HG03558 (cell line): ENCODE measurements around the gene DIS3L.
A peak's percentile ranks its signal among the peaks of the same experiment; 100 is the strongest.
"Not testable (repeated sequence)": the region's sequence is repeated elsewhere in the genome, so short reads cannot be mapped to it uniquely, and the experiment has no call there.

Experiments used
- ATAC-seq: cut with Tn5 transposase; IDR thresholded peaks from one replicate; pipeline ENCODE4 v1.9.1; 2021; ENCODE audit warnings: moderate number of reproducible peaks; ENCODE audit not compliant: unreplicated experiment; ENCODE audit errors: extremely low read depth

DIS3L gene

DNA sequence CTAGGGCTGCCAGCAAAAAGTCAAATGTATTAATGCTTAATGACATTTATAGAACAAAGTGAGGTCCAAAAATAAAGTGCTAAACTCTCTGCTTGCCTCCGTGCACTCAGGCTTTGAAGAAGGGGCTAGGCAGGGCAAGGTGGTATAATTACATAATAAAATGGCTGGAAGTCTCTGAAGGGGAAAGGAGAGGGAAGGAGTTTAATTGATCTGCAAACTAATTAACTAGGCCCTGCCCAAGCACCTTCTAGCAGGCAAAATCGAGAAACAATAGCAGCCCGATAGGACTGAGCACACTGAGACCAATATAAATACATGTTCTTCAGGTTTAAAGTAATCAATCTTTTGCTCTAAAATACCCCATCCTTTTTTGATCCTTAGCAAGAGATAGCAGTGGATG, 13.0 kb downstream of the DIS3L start:
- no peak for ATAC-seq

DNA sequence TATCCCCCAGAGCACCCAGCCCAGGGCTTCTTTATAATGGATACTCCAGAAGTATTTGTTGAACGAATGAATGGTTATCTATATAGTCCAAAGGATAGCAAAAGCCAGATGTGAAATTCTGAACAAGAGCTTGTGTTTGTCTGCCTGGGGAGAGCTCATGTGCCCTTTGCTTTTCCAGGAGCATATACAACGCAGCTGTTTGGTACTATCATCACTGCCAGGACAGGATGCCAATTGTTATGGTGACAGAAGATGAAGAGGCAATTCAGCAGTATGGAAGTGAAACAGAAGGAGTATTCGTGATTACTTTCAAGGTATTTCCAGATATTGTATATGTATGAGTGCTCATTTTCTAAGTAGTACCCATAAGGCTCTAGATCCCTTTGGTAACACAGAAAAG, 15.2 kb downstream of the DIS3L start:
- no peak for ATAC-seq

DNA sequence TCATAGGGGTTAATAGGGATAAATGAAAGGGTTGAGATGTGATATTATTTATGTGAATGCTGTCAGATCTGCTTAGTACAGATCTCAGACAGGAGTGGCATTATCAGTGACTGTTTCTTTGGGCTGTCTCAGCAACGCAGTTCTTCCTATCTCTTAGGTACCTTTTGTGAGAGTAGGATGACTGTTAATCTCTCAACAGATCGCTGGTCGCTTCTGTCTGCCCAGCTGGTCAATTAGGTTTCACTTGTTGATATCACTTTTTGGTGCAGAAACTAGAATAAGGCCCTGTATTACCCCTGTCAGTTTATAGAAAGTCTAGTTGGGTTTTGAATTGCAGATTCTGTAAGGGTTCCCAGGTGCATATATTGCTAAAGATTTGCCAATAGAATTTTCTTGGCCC, 16.5 kb downstream of the DIS3L start:
- no peak for ATAC-seq

DNA sequence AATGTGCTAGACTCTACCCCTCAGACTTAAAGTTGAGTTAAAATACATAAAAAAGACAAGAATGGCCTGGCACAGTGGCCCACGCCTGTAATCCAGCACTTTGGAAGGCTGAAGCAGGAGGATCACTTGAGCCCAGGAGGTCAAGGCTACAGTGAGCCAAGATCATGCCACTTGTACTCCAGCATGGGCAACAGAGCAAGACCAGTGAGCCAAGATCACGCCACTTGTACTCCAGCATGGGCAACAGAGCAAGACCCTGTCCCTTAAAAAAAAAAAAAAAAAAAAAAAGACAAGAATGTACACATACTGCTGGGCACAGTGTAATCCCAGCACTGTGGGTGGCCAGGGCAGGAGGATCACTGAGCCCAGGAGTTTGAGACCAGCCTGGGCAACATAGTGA, 17.4 kb downstream of the DIS3L start:
- no peak for ATAC-seq

- no peak for ATAC-seq
Measured at GRCh38 chr15:66312144-66312543, 18.8 kb downstream of the DIS3L start.

DNA sequence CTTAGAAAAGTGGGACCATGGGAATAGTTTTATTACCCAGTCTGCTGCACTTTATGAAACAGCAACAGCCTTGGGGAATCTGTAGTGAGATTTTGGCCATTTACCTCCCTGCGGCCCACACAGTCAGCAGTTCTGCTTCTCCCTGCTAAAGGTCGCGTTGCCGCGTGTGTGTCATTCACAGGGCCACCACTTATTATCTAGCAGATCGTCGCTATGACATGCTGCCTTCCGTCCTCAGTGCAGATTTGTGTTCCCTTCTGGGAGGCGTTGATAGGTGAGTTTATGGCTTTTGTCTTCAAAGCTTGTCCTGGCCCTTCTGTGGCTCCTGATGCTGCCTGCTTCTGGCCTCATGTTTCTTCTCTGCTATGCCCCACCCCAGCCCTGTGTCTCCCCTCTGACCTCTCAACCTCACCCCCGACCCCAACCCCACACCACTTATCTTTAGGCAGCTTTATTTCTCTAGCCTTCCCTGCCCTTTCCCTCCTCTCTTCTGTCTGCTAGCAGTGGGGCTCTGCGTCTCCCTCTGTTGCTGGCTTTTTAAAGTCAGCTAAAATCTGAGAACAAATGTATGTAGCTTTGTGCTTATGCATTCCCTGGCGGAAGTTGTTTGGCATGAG, 30.1 kb downstream of the DIS3L start:
- no peak for ATAC-seq

GRCh38 chr15:66326051-66326450, 32.7 kb downstream of the DIS3L start:
- no peak for ATAC-seq

DNA sequence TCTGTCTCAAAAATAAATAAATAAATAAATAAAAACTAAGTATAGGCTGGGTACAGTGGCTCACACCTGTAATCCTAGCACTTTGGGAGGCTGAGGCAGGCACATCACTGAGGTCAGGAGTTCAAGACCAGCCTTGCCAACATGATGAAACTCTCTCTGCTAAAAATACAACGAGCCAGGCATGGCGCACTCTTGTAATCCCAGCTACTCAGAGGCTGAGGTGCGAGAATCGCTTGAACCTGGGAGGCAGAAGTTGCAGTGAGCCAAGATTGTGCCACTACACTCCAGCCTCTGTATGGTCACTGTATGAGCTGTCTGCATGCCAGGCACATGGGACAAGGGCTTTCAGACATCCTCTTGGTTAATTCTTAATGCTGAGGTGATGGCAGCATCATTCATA, 34.4 kb downstream of the DIS3L start:
- ATAC-seq: no peak

- ATAC-seq: no peak
Measured at GRCh38 chr15:66328771-66329170, 35.4 kb downstream of the DIS3L start.

DNA sequence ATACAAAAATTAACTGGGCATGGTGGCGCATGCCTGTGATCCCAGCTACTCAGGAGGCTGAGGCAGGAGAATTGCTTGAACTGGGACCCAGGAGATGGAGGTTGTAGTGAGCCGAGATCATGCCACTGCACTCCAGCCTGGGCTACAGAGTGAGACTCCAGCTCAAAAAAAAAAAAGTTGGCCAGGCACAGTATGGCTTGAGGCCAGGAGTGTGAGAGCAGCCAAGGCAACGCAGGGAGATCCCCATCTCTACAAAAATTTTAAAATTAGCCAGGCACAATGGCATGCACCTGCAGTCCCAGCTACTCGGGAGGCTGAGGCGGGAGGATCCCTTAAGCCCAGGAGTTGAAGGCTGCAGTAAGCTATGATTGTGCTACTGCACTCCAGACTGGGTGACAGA, 55.2 kb downstream of the DIS3L start:
- ATAC-seq: not testable (repeated sequence)

DNA sequence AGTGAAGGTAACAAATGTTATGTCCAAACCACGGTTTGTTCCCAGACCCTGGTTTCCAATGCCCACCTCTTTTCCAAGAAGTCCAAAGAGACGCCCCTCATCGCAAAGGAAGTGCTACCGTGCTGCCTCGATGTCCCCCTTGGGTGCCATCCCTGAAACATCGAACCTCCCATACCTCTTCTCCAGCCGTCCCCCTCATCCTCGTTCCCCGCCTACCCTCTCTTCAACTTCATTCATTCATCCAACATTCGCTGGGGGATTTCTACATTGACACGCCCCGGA, 62.6 kb downstream of the DIS3L start:
- no peak for ATAC-seq

DNA sequence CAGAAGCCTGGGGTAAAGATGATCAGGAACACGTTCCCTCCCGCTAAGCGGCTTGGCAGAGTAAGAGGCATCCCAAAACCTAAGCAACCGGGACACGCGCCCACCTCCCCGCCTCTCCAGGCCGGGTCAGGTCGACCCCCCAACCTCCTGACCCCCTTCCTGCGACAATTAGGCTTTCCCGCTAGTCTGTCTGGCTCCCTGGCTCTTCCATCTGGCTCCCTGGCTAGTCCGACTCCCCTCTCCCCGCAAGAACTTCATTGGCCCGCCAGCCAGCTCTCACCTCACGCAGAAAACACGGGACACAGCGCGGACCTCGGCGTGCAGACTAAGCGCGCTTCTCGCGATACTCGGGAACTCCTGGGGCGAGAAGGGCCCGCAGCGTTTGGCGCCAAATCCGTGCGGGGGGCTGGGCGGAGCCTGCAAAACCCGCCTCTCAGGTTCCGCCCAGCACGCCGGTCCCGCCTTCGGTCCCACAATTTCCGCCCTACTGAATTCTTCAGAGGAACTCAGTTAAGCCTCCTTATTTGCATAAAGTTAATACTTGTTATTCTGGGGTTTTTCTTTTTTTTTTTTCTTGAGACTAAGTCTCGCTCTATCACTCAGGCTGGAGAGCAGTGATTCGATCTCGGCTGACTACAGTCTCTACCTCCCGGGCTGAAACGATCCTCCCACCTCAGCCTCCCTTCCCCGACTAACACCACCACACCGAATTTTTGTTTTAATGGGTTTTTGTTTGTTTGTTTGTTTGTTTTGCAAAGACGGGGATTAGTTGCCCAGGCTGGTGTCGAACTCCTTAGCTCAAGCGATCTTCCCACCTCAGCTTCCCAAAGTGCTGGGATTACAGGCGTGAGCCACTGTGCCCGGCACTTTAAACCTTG, 63.2 kb downstream of the DIS3L start, which contains the start of gene TIPIN:
Gene TIPIN (minus strand): TSS at position 327 of the 878 bp plus-strand sequence. CDS start 3,738 bp downstream, outside the sequence.
- ATAC-seq: peak; percentile 66

DNA sequence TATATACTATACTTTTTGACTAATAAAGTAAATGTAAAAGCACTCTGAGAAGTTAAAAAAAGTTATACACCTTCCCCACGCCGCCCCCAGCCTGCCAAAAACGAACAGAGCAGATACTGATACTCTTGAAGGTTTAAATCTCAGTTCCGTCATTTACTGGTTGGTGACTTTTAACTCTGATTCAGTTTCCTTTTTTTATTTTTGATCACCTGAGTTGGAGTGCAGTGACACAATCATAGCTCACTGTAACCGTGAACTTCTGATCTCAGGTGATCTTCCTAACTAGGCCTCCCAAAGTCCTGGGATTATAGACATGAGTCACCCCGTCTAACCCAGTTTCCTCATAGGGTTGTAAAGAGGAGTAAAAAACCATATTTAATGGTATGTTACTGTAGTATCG, 66.4 kb downstream of the DIS3L start:
- no peak for ATAC-seq

GRCh38 chr15:66361745-66362460, 68.5 kb downstream of the DIS3L start:
- not testable (repeated sequence) for ATAC-seq

DNA sequence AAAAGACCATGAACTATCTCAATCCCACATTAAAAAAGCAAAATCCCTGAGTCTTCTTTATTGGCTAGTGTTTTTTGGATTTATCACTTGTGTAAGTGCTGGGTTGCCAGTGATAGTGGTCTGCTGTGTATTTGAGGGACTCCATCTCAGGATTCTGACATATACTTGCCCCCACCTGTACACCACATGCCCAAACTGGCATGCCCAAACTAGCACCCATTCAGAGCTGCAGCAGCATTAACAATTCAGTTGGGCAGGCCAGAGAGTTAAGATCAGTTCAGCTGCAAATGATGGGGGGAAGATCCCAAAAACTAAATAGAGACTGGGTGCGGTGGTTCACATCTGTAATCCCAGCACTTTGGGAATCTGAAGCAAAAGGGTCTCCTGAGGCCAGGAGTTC, 69.4 kb downstream of the DIS3L start:
- no peak for ATAC-seq

DNA sequence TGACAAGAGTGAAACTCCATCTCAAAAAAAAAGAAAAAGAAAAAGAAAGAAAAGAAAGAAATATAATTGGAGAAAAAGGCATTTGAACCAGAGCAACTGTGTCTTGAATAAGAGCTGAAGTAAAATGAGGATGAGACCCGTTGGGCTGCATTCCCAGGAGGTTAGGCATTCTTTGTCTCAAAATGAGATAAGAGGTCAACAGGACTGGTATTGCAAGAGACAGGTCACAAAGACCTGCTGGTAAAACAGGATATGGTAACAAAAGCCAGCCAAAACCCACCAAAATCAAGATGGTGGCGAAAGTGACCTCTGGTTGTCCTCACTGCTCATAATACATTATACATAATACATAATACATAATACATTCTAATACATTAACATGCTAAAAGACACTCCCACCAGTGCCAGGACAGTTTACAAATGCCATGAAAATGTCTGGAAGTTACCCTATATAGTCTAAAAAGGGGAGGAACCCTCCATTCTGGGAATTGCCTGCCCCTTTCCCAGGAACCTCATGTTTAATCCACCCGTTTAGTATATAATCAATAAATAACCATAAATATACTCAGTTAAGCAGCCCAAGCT, 71.7 kb downstream of the DIS3L start:
- ATAC-seq: no peak

DNA sequence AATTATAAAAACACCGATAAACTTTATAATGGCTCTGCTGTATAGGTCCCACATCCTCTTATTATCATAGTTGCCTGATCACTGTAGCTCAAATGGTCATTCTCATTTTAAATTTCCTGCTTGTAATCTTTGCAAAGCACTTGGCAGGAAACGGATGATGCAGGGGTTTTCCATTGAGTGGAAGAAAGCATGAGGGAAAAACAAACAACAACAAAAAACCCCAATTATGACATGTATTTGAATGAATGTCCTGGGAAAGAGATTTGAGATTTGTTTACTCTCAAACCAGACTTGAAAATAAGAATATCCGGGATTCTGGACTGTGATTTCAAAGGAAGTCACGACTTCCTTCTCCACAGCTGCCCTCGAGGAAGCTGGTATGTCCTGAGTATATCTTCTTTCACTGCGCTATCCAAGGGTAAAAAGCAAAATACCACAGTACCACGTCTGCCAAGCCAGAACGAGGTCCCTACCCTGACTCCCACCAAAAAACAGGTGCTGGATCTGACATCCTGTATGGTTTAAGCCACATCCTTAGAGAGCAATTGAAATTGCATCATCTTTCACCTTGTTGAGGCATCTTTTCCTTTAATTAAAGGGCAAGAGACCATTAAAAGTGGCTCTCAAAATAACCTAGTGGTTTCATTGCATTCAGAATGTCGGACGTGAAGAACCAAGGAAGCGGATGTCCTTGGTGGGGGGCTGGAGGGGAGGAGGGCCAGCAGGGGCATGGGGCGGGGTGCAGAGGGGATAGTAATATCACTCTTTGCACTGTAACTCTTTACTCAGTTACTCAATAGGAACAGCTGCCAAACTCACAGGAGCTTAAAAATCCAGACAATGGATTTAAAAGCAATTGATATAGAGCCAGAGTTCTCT, 76.6 kb downstream of the DIS3L start:
- ATAC-seq: no peak

DNA sequence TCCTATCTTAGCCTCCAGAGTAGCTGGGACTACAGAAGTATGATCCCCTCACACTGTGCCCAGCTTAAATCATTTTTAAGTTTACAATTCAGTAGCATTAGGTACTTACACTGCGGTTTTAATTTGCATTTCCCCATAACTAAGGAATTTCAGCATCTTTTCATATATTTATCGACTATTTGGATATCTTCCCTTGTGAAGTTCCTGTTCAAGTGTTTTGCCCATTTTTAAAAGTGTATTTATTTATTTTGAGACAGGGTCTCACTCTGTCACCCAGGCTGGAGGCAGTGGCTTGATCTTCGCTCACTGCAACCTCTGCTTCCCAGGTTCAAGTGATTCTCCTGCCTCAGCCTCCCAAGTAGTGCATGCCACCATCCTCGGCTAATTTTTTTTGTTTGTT, 80.8 kb downstream of the DIS3L start:
- ATAC-seq: no peak

GRCh38 chr15:66378814-66379430, 85.6 kb downstream of the DIS3L start:
- no peak for ATAC-seq

DNA sequence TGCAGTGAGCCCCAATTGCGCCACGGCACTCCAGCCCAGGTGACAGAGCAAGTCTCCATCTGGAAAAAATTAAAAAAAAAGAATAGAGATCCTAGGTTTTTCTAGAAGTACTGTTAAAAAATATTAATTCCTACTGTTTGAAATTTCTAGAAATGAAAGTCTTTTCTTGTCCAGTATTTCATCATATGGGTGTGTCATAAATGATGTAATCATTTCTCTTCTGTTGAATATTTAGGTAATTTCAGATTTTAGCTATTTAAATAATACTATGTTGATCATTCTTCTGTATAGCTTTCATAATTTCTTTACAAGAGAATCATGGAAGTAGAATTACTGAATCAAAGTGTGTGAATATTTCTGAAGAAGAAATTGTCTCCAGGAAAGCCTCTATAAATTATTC, 88.0 kb downstream of the DIS3L start:
- not testable (repeated sequence) for ATAC-seq
